Endothelial cell (in vitro differentiated cells): ENCODE data around the gene SCFD2. TPM values are rescaled to one million over a fixed set of nuclear protein-coding genes. Genes with fewer than 3 reads are reported as not detected.

Experiments
- DNase-seq: peaks from one replicate; pipeline ENCODE4 v3.0.0; 2021; ENCODE audit warnings: low spot score
- H3K27ac Mint-ChIP-seq: one replicate; pipeline ENCODE4 v1.8.0; 2021; ENCODE audit warnings: mixed read lengths, inconsistent platforms; ENCODE audit not compliant: unreplicated experiment
- H3K27me3 Mint-ChIP-seq: one replicate; pipeline ENCODE4 v1.8.0; 2021; ENCODE audit warnings: mild to moderate bottlenecking, moderate library complexity, mixed read lengths, inconsistent platforms; ENCODE audit not compliant: unreplicated experiment
- H3K36me3 Mint-ChIP-seq: one replicate; pipeline ENCODE4 v1.8.0; 2021; ENCODE audit warnings: mild to moderate bottlenecking, low read depth, mixed read lengths, inconsistent platforms; ENCODE audit not compliant: unreplicated experiment
- H3K4me1 Mint-ChIP-seq: one replicate; pipeline ENCODE4 v1.8.0; 2021; ENCODE audit warnings: mild to moderate bottlenecking, mixed read lengths, inconsistent platforms; ENCODE audit not compliant: unreplicated experiment
- H3K4me3 Mint-ChIP-seq: one replicate; pipeline ENCODE4 v1.8.0; 2021; ENCODE audit warnings: mild to moderate bottlenecking, mixed read lengths, inconsistent platforms; ENCODE audit not compliant: unreplicated experiment
- H3K9me3 Mint-ChIP-seq: one replicate; pipeline ENCODE4 v1.8.0; 2021; ENCODE audit warnings: mixed read lengths, inconsistent platforms; ENCODE audit not compliant: unreplicated experiment
- CTCF ChIP-seq: fragments of 200-600 bp; sonication (generic); IDR thresholded peaks from one replicate; pipeline ENCODE4 v1.5.0; 2021; ENCODE audit warnings: antibody characterized with exemption; ENCODE audit not compliant: unreplicated experiment
- total RNA-seq: library from RNA; stranded (reverse); fragmentation: NEBNext Ultra II Directional; extraction: Animal tissue kit (Norgen Biotek cat#: 25700); gene quantifications from one replicate; pipeline ENCODE4 v1.2.1, GENCODE V29; 2021; ENCODE audit not compliant: unreplicated experiment

The SCFD2 gene
- total RNA-seq, 1 donor from 2014 or later = 13.6 TPM

- Mint-ChIP-seq H3K27me3 (no peaks in the 10 kb centered on the region), H3K4me1 (peaks cover 3% of the 10 kb centered on the region), H3K9me3 (no peaks in the 10 kb centered on the region), H3K27ac (no peak overlapping the region), H3K4me3 (no peak overlapping the region), H3K36me3 (peaks cover 4% of the 10 kb centered on the region)
- DNase-seq = no peak
- TF ChIP-seq CTCF = no peak
These were observed 490.9 kb downstream of the SCFD2 start for GRCh38 chr4:52874948-52875347.

- no peaks in the 10 kb centered on the region for H3K27me3 Mint-ChIP-seq
- peaks cover 4% of the 10 kb centered on the region for H3K36me3 Mint-ChIP-seq
- H3K27ac Mint-ChIP-seq = no peak overlapping the region
- TF ChIP-seq CTCF = no peak
- DNase-seq = no peak
- H3K4me3 Mint-ChIP-seq = no peak overlapping the region
- H3K9me3 Mint-ChIP-seq = no peaks in the 10 kb centered on the region
- peaks cover 3% of the 10 kb centered on the region for H3K4me1 Mint-ChIP-seq
These were observed 492.0 kb downstream of the SCFD2 start for GRCh38 chr4:52873861-52874343.

- H3K27me3 Mint-ChIP-seq = peaks cover 3% of the 10 kb centered on the region
- H3K36me3 Mint-ChIP-seq = peaks cover 4% of the 10 kb centered on the region
- no peak overlapping the region for H3K27ac Mint-ChIP-seq
- no peaks in the 10 kb centered on the region for H3K9me3 Mint-ChIP-seq
- H3K4me3 Mint-ChIP-seq = no peak overlapping the region
- peaks cover 3% of the 10 kb centered on the region for H3K4me1 Mint-ChIP-seq
- DNase-seq = no peak
- no peak for TF ChIP-seq CTCF
These were observed 492.7 kb downstream of the SCFD2 start for GRCh38 chr4:52873191-52873590.

- H3K9me3 Mint-ChIP-seq = no peaks in the 10 kb centered on the region
- H3K27ac Mint-ChIP-seq = no peak overlapping the region
- peaks cover 4% of the 10 kb centered on the region for H3K36me3 Mint-ChIP-seq
- no peak for DNase-seq
- no peak for TF ChIP-seq CTCF
- peaks cover 5% of the 10 kb centered on the region for H3K27me3 Mint-ChIP-seq
- no peak overlapping the region for H3K4me3 Mint-ChIP-seq
- peaks cover 3% of the 10 kb centered on the region for H3K4me1 Mint-ChIP-seq
These were observed 495.6 kb downstream of the SCFD2 start for GRCh38 chr4:52870225-52870624.

- DNase-seq = no peak
- Mint-ChIP-seq H3K27ac (no peak overlapping the region), H3K27me3 (peaks cover 5% of the 10 kb centered on the region), H3K9me3 (no peaks in the 10 kb centered on the region), H3K4me3 (no peak overlapping the region), H3K36me3 (peaks cover 4% of the 10 kb centered on the region), H3K4me1 (peaks cover 3% of the 10 kb centered on the region)
- no peak for TF ChIP-seq CTCF
These were observed 496.2 kb downstream of the SCFD2 start for GRCh38 chr4:52869656-52870055.
